GM18517 (cell line): ENCODE data around the gene PIF1.

Experiments used
- ATAC-seq: cut with Tn5 transposase; IDR thresholded peaks from one replicate; pipeline ENCODE4 v1.9.1; 2021; ENCODE audit warnings: mild to moderate bottlenecking, moderate library complexity; ENCODE audit not compliant: unreplicated experiment

PIF1 gene

GRCh38 chr15:64776402-64776786 lies 49.1 kb downstream of the PIF1 start:
- no peak for ATAC-seq

- ATAC-seq, result no peak
These were observed 49.7 kb downstream of the PIF1 start, which contains the start of gene RBPMS2 for GRCh38 chr15:64775551-64776401. Gene RBPMS2 (minus strand): TSS chr15:64775589. CDS start chr15:64775319, 270 bp downstream.

- no peak for ATAC-seq
These were observed 50.6 kb downstream of the PIF1 start for GRCh38 chr15:64774629-64775493.

- ATAC-seq, result no peak
These were observed 51.3 kb downstream of the PIF1 start for GRCh38 chr15:64774037-64774628.

GRCh38 chr15:64773606-64774005 lies 51.8 kb downstream of the PIF1 start:
- no peak for ATAC-seq

- no peak for ATAC-seq
These were observed 52.5 kb downstream of the PIF1 start for GRCh38 chr15:64772964-64773363.

GRCh38 chr15:64772488-64772887 lies 53.0 kb downstream of the PIF1 start:
- no peak for ATAC-seq

- ATAC-seq, result no peak
These were observed 54.8 kb downstream of the PIF1 start for GRCh38 chr15:64770626-64771025.

DNA sequence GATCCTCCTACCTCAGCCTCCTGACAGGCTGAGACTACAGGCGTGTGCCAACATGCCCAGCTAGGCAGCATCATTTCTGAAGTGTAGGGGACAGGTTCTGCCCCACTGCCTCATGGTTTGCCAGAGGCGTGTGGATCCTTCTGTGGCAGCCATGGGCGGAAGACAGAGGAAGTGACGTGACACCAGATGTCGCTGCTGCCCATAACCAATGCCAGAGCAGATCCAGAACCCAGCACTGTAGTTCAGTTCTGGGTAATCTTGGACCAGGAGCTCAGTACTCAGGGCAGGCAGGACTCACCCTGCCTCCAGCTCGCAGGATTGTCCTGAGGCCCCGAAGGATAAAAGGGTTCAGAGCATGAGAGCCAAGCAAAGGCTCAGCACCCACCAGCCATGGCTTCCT lies 58.2 kb downstream of the PIF1 start:
- no peak for ATAC-seq

DNA sequence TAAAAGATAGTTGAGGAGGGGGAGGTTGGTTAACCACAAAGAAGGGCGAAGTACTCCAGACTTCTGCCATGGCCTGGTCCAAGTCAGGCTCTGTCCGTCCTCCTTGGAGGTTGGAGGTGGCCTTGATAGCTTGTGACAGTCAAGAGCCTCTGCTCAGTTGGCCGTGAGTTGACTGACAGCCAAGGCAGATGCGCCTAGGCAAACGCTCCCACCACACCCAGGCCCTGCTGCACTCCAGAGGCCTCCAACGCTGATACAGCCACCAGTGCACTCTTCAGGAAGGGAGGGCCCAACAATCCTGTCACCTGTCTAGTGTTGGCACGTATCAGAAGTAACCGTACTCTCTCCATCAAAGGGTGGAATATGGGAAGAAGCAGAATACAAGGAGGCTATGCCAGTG lies 59.4 kb downstream of the PIF1 start:
- ATAC-seq, result no peak
